Cardiac fibroblast (primary cell): Measurements from ENCODE around the gene INPP5K.
A peak's percentile ranks its signal among the peaks of the same experiment; 100 is the strongest.

Experiments
- DNase-seq, 2 donors: peaks; one replicate each; pipeline versions ENCODE4 v3.0.0 to v3.0.0-alpha.2; 2010; ENCODE audit warnings: low read depth in 2 of 2
- H3K4me3 ChIP-seq, 2 donors: replicated peaks in 1 of 2; 1 replicate in 1 of 2; 2 replicates in 1 of 2; pipeline ENCODE4 v1.5.1; 2011; ENCODE audit warnings: low read depth in 2 of 2, low read length in 2 of 2, mild to moderate bottlenecking in 2 of 2, moderate library complexity in 1 of 2
- CTCF ChIP-seq: IDR thresholded peaks from one replicate; pipeline ENCODE4 v1.5.1; 2011; ENCODE audit warnings: low read depth, mild to moderate bottlenecking, low read length, inconsistent platforms

INPP5K gene

GRCh38 chr17:1496869-1497268 is 19.5 kb downstream of the INPP5K start:
- no peak overlapping the region for H3K4me3 ChIP-seq
- no peak for DNase-seq
- TF ChIP-seq CTCF, result no peak

GRCh38 chr17:1495265-1495989 is 21.0 kb downstream of the INPP5K start:
- H3K4me3 ChIP-seq, result no peak overlapping the region
- peak in 1 of 2 donors; percentile 68 for DNase-seq
- no peak for TF ChIP-seq CTCF

- H3K4me3 ChIP-seq, result no peak overlapping the region
- TF ChIP-seq CTCF, result no peak
- DNase-seq, result no peak
These were observed 21.6 kb downstream of the INPP5K start for GRCh38 chr17:1494736-1495253.

GRCh38 chr17:1494203-1494602 is 22.2 kb downstream of the INPP5K start:
- H3K4me3 ChIP-seq, result no peak overlapping the region
- DNase-seq, result no peak
- no peak for TF ChIP-seq CTCF

GRCh38 chr17:1493291-1493980 is 23.0 kb downstream of the INPP5K start:
- DNase-seq, result peak in 1 of 2 donors; percentile 22
- no peak for TF ChIP-seq CTCF
- H3K4me3 ChIP-seq, result no peak overlapping the region

- H3K4me3 ChIP-seq, result peak within 1 kb of the TSS; percentile 45 to 77
- TF ChIP-seq CTCF, result no peak
- DNase-seq, result no peak
These were observed 23.9 kb downstream of the INPP5K start, which contains the start of gene MYO1C for GRCh38 chr17:1492249-1493206. Gene MYO1C (minus strand): TSS chr17:1492686. CDS start chr17:1492487, 199 bp downstream.
